HG03064 (cell line): ENCODE measurements around the gene GNG12.

Experiments used
- ATAC-seq: cut with Tn5 transposase; IDR thresholded peaks from one replicate; pipeline ENCODE4 v1.9.1; 2021; ENCODE audit warnings: low read depth; ENCODE audit not compliant: unreplicated experiment

Gene GNG12

GRCh38 chr1:67832737-67833601, at the start of gene GNG12:
TSS of gene GNG12 (minus strand) at chr1:67833467. CDS start at chr1:67707686, 125,781 bp downstream.
- ATAC-seq, result no peak

DNA sequence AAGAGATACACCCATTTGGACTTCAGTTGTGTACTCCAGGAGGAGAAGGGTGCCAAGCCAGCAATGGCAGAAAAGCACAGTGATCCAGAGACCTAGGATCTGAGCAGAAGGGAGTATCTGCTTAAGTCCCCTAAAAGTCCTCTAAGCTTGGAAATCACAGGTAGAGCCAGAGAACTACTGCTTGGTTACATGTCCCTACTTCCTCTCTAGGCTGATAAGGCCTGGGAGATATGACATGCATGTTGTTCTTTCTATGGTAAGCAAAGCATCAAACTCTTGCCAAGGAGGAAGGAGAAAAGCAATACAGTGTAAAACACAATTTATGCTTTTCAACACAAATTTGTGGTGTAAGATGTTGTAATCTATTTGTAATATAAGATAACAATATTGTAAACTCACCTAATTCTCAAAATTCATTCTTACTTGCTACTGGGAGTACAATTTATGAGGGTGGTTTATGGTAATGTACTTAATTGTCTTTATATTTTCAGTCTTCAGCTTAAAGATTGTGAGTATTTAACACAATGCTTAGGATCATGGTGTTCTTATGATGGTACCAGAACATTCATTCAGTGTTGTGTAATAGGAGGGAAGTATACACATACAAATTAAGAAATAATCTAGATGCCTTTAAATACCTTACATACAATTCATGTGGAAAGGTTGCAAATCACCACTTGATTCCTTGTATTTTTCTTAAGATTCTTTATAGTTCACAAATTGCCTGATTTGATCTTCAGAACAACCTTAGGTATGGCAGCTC, 49.1 kb upstream of the GNG12 start:
- ATAC-seq, result no peak

- no peak for ATAC-seq
These were observed 46.9 kb upstream of the GNG12 start for GRCh38 chr1:67880056-67880601.

DNA sequence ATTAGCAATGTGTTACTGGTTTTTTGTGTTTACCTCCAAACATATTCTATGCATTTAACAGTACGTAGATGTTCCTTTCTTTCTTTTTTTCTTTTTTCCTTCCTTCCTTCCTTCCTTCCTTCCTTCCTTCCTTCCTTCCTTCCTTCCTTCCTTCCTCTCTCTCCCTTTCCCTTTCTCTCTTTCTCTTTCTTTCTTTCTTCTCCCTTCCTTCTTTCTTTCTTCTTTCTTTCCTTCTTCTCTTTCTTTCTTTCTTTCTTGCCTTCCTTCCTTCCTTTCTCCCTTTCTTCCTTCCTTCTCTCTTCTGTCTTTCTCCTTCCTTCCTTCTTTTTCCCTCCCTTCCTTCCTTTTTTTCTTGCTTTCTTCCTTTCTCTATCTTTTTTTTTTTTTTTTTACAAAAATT, 46.2 kb upstream of the GNG12 start:
- no peak for ATAC-seq

DNA sequence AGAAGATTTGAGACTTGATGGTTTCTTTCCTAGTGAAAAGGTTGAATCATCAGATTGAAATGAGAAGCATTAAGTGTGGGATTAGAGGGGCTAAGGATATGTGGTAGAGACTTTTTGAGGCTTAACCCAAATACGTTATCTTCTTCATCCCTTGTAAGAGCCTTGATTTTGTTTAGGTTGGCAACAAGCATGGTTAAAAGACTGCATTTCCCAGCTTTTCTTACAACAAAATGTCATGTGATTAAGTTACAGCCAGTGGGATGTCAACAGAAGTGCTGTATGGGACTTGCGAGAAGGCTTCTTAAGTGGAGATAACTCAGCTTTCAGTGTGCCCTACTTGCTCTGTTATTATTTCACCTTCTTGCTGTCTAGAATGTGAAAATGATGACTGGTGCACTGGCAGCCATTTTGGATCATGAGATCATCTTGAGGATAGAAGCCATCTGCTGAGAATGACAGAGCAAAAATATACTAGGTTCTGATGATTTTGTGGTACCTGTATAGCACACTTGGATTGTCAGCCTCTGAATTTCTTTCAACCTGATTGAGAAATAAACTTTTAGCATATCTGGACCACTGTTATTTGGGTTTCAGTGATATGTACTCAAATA, 41.3 kb upstream of the GNG12 start:
- no peak for ATAC-seq

GRCh38 chr1:67869233-67869632, 36.0 kb upstream of the GNG12 start:
- no peak for ATAC-seq

GRCh38 chr1:67863637-67864036, 30.4 kb upstream of the GNG12 start:
- ATAC-seq, result no peak

DNA sequence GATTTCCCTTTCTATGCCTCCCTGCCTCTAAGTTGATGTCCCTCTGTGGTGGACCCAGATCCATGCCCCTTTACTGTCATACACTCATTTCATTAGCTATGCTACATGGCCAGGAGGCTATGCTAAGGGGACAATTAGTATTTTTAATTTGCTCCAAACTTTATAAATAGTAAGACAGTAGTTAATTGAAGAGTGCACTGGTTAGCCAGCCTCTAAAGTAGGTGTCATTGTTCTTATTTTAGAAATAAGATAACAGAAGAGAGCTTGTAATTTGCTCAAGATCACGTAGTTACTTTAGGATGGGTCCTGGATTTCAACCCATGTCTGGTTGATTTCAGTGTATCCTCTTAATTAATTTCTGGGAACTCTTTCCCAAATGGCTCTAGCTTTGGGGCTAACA, 29.4 kb upstream of the GNG12 start:
- ATAC-seq, result no peak

DNA sequence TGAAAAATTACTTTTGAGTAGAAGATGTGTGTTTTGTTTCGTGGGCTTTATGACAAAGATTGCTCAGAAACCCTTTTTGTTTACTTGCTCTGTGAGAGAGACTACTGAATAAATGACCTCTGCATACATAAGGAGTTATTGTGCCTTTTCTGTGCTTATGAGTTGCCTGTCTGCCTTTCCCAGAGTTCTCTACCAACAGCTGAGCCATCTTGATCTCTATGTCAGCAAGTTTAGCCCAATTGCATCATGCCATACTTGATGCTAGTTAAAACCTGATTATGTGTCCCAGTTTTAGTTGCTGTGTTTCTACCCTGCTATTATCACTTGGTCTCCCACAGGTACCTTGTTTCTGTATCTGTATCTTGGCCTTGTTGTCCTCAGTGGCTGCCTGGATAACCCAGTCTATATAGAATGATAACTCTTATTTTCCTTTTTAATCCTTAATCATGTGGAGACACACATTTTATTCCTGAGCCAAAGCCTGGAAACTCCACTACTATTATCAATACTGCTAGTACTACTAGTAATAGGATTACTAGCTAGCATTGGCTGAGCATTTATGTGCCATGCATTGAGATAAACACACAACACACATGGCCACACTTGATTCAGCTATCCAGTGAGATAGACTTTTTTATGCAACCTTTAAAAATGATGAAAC, 28.7 kb upstream of the GNG12 start:
- no peak for ATAC-seq

DNA sequence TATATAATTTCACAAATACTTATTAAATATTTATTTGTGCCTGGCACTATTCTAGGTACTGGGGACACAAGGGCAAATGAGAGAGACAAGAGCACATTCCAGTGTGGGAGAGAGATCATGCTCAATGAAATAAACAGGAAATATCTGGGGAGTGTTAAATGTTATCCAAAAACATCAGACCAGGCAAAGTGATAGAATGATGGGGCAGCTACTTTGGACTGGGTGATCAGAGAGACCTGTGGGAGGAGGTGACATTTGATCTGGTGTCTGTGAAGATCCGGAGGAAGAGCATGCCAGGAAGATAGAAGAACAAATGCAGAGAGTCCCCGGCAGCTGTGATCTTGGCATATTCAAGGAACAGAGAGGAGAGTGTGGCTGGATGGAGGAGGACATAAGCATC, 27.5 kb upstream of the GNG12 start:
- ATAC-seq, result no peak

- no peak for ATAC-seq
These were observed 23.7 kb upstream of the GNG12 start for GRCh38 chr1:67856921-67857320.

GRCh38 chr1:67855961-67856360, 22.7 kb upstream of the GNG12 start:
- ATAC-seq, result no peak

DNA sequence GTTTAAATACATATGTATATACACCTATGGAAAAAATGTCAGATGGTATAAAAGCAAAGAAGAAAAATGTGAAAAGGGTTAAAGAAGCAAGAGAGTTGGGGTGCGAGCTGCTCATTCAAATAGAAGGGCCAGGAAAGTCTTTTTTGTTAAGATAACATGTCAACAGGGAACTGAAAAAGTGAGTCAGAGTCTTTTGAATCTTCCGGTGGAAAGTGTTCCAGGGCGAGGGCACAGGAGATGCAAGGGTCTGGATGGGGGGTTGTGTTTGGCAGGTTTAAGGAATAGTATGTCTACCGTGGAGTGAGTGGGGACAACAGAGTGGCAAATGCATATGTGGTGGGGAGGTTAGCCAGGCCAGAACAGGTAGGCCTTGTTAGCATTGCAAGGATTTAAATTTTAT, 22.2 kb upstream of the GNG12 start:
- no peak for ATAC-seq

DNA sequence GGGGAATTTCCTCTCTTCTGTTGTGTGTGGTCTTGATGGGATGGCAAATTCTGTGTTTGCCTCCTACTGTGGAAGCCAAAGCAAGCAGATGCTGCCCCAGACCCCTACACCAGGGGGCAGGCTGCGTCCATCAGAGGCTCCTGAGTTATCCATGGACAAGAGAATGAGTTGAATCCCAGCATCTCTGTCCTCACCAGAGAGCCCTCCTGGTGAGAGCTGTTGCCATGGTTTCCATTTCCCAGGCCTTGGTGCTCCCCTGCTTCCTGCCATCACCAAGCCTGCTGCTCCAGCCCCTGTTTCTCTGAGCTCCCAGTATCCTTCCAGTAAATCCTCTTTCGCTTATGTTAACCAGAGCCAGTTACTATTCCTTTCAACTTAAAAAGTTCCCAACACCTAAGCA, 20.4 kb upstream of the GNG12 start:
- no peak for ATAC-seq

DNA sequence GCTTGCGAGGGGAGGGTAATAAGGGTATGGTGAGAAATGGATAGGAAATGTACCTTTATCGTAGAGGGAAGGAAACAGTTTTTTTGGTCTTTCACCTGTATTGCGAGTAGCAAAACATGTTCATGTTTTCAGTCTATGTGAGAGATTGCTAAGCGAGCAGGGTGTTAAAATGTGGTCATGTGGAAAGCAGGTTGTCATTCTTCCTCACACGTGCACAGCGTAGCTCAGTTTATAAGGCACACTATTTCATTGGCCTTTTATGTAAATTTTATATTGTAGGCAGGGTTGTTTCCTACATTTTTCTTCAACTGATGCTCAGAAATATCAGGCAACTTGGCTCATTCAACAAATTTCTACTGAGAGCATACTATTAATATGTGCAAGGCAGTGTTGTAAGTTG, 18.5 kb upstream of the GNG12 start:
- ATAC-seq, result no peak

DNA sequence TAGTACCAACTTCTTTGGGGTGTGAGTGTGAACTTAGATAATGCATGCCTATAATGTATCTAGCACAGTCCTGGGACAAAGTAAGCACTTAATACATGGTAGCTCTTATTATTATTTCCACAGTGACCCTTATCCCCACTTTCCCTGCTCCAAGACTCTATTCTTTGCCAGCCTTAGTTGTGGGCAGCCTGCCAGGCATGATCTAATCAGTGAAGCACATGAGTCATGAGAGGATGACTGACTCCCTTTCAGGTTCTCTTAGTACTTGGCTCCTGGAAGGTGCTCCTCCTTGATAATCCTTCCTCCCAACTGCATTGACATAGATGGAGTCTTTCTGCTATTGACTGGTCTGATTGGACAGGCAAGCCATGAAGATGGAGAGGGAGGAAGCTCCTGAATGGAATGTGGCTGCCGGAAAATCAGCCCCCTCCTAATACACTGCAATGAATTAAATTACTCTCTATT, 17.4 kb upstream of the GNG12 start:
- ATAC-seq, result no peak

GRCh38 chr1:67850151-67850551, 16.9 kb upstream of the GNG12 start:
- ATAC-seq, result no peak

DNA sequence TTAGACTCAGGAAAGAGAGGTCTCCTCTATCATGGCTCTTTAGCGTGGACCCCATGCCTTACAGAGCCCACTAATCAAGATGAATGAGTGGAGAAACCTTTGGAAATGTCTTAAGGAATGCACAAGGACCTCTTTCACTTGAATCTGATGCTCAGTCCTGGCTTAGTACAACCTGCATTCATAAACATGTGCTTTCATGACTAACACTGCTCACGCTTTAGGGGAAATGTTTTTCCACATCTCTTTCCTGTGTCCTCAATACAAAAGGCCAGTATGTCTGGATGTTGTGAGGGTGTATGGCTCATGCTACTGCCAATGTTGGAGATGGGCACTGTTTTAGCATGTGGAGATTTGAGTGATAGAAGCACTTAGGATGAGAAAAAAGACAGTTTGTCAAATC, 14.2 kb upstream of the GNG12 start:
- no peak for ATAC-seq

DNA sequence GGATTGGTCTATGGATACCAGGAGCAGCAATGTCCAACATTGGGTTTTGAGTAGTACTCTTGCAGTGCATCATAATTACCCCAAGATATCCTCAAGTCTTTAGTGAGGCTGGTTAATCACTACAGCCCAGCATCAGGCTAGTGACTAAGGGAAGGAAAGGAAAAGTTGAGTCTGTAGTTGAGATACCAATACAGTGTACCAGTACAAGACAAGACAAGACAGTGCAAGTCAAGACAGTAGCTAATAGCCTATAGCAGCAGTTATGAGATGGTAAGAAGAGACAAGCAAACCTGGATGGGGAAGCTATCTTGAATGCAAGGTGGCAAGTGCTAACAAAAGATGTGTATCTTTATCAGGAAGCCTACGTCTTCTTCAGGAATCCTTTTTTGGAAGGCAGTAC, 13.3 kb upstream of the GNG12 start:
- ATAC-seq, result no peak

DNA sequence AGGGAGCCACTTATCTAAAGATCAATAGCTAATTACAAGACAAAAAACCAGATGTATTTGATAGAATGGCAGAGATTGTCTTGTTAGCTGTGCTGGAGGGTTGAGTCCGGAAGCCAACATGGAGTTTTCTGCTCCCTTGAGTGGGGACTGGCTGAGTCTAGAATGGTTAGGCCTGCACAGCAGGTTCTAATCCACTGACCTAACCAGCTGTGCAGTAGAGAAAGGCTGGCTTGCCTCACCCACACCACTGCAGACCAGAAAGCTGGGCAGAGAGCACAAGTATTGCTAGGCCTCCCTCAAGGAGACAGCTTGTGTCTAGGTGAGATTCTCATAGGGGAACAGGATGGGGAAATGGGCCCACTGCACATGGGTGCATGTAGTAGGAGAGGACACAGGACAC, 11.7 kb upstream of the GNG12 start:
- ATAC-seq, result no peak

DNA sequence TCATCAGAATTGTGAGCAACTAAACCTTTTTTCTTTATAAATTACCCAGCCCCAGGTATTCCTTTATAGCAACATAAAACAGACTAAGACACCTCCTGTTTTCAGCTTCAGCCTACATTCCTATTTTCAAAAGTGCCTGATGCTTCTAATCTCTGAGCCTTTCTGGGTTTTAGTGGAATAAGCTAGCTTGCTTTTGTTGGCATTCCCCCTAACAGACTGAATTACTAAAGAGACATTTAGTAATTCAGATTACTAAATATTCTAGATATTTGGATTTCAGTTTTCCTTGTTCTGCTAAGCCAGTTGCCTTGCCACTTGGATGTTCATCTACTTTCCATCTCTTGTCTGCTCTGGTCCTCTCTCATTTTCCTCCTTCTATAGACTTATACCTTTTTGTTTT, 10.5 kb upstream of the GNG12 start:
- no peak for ATAC-seq
